ENCODE measurements around the gene TMEM154. TPM values are rescaled to one million over a fixed set of nuclear protein-coding genes. Genes with fewer than 3 reads are reported as not detected.

TMEM154 gene
- total RNA-seq, 3 donors from 2014 or later (not counting 1 experiment from before 2014, with no cell fraction given) = 9.8 to 45.4 (median 10.5) TPM

DNA sequence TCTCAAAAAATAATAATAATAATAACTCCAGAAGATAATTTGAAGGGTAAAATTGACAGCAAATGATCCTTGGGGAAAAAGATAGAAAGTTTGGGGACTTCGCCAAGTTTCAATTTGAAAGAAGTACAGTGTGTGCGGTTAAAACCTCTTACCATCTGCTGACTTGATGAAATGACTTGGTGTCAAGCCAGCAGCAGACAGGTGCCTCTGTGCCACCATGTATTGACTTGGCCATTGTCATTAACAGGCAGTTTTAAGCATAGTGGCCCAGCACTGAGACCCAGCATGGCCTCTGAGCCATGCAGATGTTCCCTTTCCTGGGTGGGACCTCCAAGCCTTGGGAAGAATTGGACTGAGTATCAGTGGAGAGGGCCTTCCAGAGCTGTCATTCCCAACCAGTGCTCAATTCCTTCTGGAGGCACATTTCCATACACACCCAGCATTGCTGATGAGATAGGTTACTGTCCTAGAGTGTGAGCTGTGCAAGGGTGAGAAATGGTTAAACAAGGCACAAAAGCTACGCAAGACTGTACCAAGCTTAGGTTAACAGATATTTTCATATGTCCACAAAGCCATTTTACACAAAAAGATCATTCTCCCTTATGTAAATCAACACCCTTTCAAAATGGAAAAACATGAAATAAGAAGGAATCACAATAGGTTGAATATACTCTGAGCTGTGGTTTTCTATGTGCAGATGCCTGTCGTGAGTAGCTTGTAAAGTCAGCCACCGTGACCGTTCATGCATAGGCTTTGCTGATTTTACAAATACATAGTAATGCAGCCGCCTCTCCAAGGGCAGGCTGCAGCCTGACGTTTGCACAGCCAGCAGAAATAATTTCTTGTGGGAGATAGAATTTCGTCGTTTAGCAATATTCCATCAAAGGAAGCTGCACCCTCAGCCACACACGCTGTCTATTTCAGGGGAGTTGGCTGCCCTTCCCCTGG lies 84.5 kb downstream of the TMEM154 start:
- TF ChIP-seq, protein P1, sequence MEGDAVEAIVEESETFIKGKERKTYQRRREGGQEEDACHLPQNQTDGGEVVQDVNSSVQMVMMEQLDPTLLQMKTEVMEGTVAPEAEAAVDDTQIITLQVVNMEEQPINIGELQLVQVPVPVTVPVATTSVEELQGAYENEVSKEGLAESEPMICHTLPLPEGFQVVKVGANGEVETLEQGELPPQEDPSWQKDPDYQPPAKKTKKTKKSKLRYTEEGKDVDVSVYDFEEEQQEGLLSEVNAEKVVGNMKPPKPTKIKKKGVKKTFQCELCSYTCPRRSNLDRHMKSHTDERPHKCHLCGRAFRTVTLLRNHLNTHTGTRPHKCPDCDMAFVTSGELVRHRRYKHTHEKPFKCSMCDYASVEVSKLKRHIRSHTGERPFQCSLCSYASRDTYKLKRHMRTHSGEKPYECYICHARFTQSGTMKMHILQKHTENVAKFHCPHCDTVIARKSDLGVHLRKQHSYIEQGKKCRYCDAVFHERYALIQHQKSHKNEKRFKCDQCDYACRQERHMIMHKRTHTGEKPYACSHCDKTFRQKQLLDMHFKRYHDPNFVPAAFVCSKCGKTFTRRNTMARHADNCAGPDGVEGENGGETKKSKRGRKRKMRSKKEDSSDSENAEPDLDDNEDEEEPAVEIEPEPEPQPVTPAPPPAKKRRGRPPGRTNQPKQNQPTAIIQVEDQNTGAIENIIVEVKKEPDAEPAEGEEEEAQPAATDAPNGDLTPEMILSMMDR (IDR thresholded peaks at IDR 0.05) = no peak
- H3K9me3 ChIP-seq (ENCODE audit: control insufficient read depth, insufficient read depth, low read length) = no peaks in the 10 kb centered on the region
- H3K36me3 ChIP-seq (ENCODE audit: control insufficient read depth, insufficient read depth, low read length) = no peaks in the 10 kb centered on the region
- Mint-ChIP-seq H3K27ac (no peak overlapping the region), H3K9me3 (no peaks in the 10 kb centered on the region), H3K4me1 (peaks cover 8% of the 10 kb centered on the region in 2 donors), H3K4me3 (no peak overlapping the region), H3K36me3 (no peaks in the 10 kb centered on the region), H3K27me3 (ENCODE audit: low read depth in 2 of 2) (peaks cover 21% of the 10 kb centered on the region in 2 donors)
- intact Hi-C loops (cut with micrococcal nuclease) = no loop called here
- H3K27ac ChIP-seq (ENCODE audit: low read length) = no peak overlapping the region
- peaks cover 3% of the 10 kb centered on the region for H3K27me3 ChIP-seq (ENCODE audit: control insufficient read depth, insufficient read depth, low read length)
- no peaks in the 10 kb centered on the region for H3K4me1 ChIP-seq (ENCODE audit: control insufficient read depth, insufficient read depth, low read length)
- WGBS (ENCODE audit: insufficient coverage) = 82% methylated on average over 10 of the region's 11 CpGs
- peak in 1 of 3 donors; percentile 24 for ATAC-seq
- no peak for DNase-seq
- H3K4me3 ChIP-seq (ENCODE audit: low read length) = no peak overlapping the region

DNA sequence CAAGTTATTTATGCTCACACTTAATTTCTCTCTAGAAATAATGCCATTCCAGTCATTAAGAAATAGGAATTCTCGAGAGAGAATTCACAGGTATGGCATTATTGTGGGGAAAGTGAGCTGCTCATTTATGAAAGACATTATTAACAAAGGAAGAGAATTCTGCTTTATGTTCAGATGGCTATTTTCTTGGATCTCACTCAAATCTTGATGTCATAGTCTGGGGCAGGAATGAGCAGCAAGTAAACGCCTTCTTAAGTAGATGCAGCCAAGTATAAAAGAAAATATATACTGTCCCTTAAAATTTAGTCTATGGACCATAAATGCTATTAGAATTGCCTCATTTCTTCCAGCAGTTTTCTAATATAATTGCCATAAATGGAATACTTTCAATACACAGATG lies 85.7 kb downstream of the TMEM154 start:
- no peak for ATAC-seq
- DNase-seq = no peak
- Histone ChIP-seq H3K4me3 (ENCODE audit: low read length) (no peak overlapping the region), H3K9me3 (ENCODE audit: control insufficient read depth, insufficient read depth, low read length) (no peaks in the 10 kb centered on the region), H3K36me3 (ENCODE audit: control insufficient read depth, insufficient read depth, low read length) (no peaks in the 10 kb centered on the region), H3K27me3 (ENCODE audit: control insufficient read depth, insufficient read depth, low read length) (peaks cover 3% of the 10 kb centered on the region), H3K4me1 (ENCODE audit: control insufficient read depth, insufficient read depth, low read length) (no peaks in the 10 kb centered on the region), H3K27ac (ENCODE audit: low read length) (no peak overlapping the region)
- no peaks in the 10 kb centered on the region for H3K9me3 Mint-ChIP-seq
- H3K36me3 Mint-ChIP-seq = no peaks in the 10 kb centered on the region
- TF ChIP-seq, protein P1 (IDR thresholded peaks at IDR 0.05) = no peak
- H3K4me3 Mint-ChIP-seq = no peak overlapping the region
- H3K27me3 Mint-ChIP-seq (ENCODE audit: low read depth in 2 of 2) = peaks cover 24 to 30% of the 10 kb centered on the region in 2 donors
- peaks cover 8% of the 10 kb centered on the region in 2 donors for H3K4me1 Mint-ChIP-seq
- intact Hi-C loops (cut with micrococcal nuclease) = no loop called here
- WGBS (ENCODE audit: insufficient coverage) = 100% methylated on average over 2 of the region's 2 CpGs
- H3K27ac Mint-ChIP-seq = no peak overlapping the region

DNA sequence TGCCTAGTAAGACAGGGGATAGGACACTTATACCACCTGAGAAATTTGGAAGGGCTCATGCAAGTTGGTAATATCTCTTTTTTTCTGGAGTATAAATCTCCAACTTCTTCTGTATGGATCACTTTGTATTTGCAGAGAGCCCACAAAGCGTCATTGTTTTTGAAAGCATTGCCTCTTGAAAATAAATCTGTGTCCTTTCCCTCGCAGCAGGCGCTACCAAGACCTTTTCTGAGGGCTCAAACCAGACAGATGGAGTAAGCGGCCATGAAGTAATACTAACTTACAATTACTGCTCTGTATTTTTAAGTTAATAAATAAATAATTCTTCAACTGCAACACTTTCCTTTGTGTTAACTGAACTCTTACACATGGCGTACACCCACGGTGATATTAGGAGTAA lies 87.9 kb downstream of the TMEM154 start:
- Histone ChIP-seq H3K4me3 (ENCODE audit: low read length) (no peak overlapping the region), H3K27ac (ENCODE audit: low read length) (no peak overlapping the region), H3K27me3 (ENCODE audit: control insufficient read depth, insufficient read depth, low read length) (peaks cover 3% of the 10 kb centered on the region), H3K4me1 (ENCODE audit: control insufficient read depth, insufficient read depth, low read length) (no peaks in the 10 kb centered on the region), H3K36me3 (ENCODE audit: control insufficient read depth, insufficient read depth, low read length) (no peaks in the 10 kb centered on the region), H3K9me3 (ENCODE audit: control insufficient read depth, insufficient read depth, low read length) (no peaks in the 10 kb centered on the region)
- 84% methylated on average over 3 of the region's 6 CpGs for WGBS (ENCODE audit: insufficient coverage)
- Mint-ChIP-seq H3K4me1 (peaks cover 8% of the 10 kb centered on the region in 2 donors), H3K9me3 (no peaks in the 10 kb centered on the region), H3K36me3 (no peaks in the 10 kb centered on the region), H3K27ac (no peak overlapping the region), H3K27me3 (ENCODE audit: low read depth in 2 of 2) (peaks cover 28 to 38% of the 10 kb centered on the region in 2 donors), H3K4me3 (no peak overlapping the region)
- intact Hi-C loops (cut with micrococcal nuclease) = no loop called here
- ATAC-seq = no peak
- TF ChIP-seq, protein P1 (IDR thresholded peaks at IDR 0.05) = no peak
- DNase-seq = no peak

Data from natural killer cell (primary cell).